Measurements from ENCODE around the gene DDX41.

DDX41 gene

DNA sequence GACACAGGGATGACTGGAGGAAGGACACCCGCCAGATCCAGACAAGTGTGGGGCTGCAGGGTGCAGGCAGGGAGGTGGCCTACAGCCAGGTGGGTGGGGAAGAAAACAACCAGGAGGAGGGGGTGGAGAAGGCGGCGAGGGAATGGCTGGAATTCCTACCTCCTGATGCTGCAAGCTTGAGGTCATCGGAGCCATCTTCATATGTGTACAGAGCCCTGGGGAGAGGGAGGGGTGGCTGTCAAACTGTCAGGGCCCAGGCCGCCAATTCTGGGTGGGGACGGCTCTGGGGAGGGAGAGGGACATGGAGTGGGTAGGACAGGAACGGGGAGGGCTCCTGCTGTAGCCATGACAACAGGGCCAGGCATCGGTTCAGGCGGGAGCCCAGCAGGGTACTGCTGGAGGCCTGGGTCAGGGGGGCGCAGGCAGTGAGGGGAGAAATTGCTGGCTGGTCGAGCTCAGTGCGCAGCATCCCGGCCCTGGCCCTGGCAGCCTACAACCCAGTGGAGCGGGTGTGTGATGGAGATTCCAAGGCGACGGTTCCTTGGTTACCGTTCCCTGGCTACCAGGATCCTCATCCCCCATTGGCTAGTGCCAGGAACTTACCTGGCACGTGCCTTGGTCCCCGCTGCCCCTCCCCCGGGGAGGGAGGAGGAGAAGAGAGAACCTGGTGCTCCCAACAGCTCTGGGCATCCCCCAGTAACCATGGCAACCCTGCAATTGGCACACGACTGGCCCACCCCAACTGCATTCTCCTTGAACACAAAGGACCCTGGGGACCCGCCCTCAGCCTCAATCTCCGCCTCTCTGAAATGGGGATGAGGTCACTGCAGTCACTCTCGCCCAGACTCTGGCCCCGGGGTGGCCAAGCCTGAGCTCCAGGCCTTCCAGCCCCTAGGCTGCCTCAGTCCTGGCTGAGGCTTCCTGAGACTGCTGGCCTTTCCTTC is 47.8 kb downstream of the DDX41 start:
- no peak for DNase-seq (ENCODE audit: low spot score)

DNA sequence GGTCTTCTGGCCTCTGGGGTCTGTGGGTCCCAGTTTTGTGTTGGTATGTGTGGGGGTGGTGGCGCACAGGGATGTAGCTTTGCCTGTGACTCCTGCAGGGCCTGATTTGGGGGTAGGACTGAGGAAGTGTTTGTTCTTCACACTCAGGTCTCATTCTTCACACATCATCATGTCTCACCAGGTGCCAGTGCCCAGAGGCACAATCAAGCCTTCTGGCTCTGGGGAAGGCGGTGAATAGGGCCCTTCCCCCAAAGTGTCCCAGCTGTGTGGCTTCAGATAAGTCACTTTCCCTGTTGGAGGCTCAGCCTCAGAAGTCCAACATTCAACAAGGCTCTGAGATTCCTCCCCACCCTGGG is 48.5 kb downstream of the DDX41 start:
- no peak for DNase-seq (ENCODE audit: low spot score)

DNA sequence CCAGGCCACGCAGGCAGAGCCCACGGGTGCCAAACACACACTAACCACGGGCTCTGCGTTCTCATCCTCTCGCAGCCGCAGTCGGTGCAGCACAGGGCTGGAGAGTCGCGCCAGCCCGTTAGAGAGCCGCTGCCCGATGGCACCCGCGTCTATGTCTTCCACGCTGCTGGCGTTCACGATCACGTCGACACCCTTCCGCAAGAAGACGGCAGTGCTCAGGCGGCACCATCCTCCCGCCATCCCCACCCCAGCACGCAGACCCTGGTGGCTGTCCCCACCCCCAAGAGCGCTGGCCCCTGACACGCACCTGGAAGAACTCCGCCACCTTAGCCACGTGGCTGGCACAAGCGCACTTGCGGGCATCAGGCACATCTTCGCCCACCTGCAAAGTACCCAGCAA is 49.3 kb downstream of the DDX41 start:
- no peak for DNase-seq (ENCODE audit: low spot score)

GRCh38 chr5:177466861-177467260 is 49.9 kb downstream of the DDX41 start:
- DNase-seq (ENCODE audit: low spot score), result no peak

GRCh38 chr5:177465044-177465443 is 51.7 kb downstream of the DDX41 start:
- DNase-seq (ENCODE audit: low spot score), result no peak

- no peak for DNase-seq (ENCODE audit: low spot score)
These were observed 54.6 kb downstream of the DDX41 start for GRCh38 chr5:177462021-177462670.

All from SW480 (cell line).